ENCODE results near the gene RASSF8. TPM values are rescaled to one million over a fixed set of nuclear protein-coding genes. Genes with fewer than 3 reads are reported as not detected.

RASSF8 gene
- total RNA-seq, 2 donors from 2014 or later, result 47.9 to 86.6 TPM

- Histone ChIP-seq H3K4me1 (ENCODE audit: control insufficient read depth in 1 of 2, low read depth in 2 of 2) (no peaks in the 10 kb centered on the region), H3K4me3 (no peak overlapping the region), H3K27ac (no peak overlapping the region), H3K36me3 (no peaks in the 10 kb centered on the region), H3K27me3 (replicated peaks; ENCODE audit: insufficient read depth) (no peaks in the 10 kb centered on the region), H3K9me3 (no peaks in the 10 kb centered on the region)
- TF ChIP-seq CTCF (IDR thresholded peaks at IDR 0.05), result no peak
- ATAC-seq (ENCODE audit: insufficient number of reproducible peaks, low FRiP score, low read depth) (no peak), DNase-seq (ENCODE audit: low spot score) (no peak)
Observed at GRCh38 chr12:26102953-26103352, 144.5 kb downstream of the RASSF8 start.

GRCh38 chr12:26106347-26106746 is 147.9 kb downstream of the RASSF8 start:
- no peak for DNase-seq (ENCODE audit: low spot score)

GRCh38 chr12:26108915-26109314 is 150.4 kb downstream of the RASSF8 start:
- Histone ChIP-seq H3K27ac (peak overlapping the region; percentile 40 to 59), H3K27me3 (replicated peaks; ENCODE audit: insufficient read depth) (no peaks in the 10 kb centered on the region), H3K4me1 (ENCODE audit: control insufficient read depth in 1 of 2, low read depth in 2 of 2) (peaks cover 0 to 24% of the 10 kb centered on the region in 2 donors), H3K4me3 (no peak overlapping the region), H3K36me3 (no peaks in the 10 kb centered on the region), H3K9me3 (no peaks in the 10 kb centered on the region)
- DNase-seq (ENCODE audit: low spot score) (no peak), ATAC-seq (ENCODE audit: insufficient number of reproducible peaks, low FRiP score, low read depth) (no peak)
- no peak for TF ChIP-seq CTCF (IDR thresholded peaks at IDR 0.05)

More at GRCh38 chr12:26106347-26106746, 147.9 kb downstream of the RASSF8 start:
- peaks cover 0 to 12% of the 10 kb centered on the region in 2 donors for H3K4me1 ChIP-seq (ENCODE audit: control insufficient read depth in 1 of 2, low read depth in 2 of 2)
- no peaks in the 10 kb centered on the region for H3K9me3 ChIP-seq
- H3K36me3 ChIP-seq, result no peaks in the 10 kb centered on the region
- no peak for ATAC-seq (ENCODE audit: insufficient number of reproducible peaks, low FRiP score, low read depth)
- TF ChIP-seq CTCF (IDR thresholded peaks at IDR 0.05), result no peak
- no peak overlapping the region for H3K27ac ChIP-seq
- no peak overlapping the region for H3K4me3 ChIP-seq
- no peaks in the 10 kb centered on the region for H3K27me3 ChIP-seq (replicated peaks; ENCODE audit: insufficient read depth)

GRCh38 chr12:26109343-26109881 is 150.9 kb downstream of the RASSF8 start:
- no peak for ATAC-seq (ENCODE audit: insufficient number of reproducible peaks, low FRiP score, low read depth)
- TF ChIP-seq CTCF (IDR thresholded peaks at IDR 0.05), result no peak
- peak overlapping the region; percentile 40 to 59 for H3K27ac ChIP-seq
- H3K9me3 ChIP-seq, result no peaks in the 10 kb centered on the region
- DNase-seq (ENCODE audit: low spot score), result no peak
- H3K4me3 ChIP-seq, result no peak overlapping the region
- H3K27me3 ChIP-seq (replicated peaks; ENCODE audit: insufficient read depth), result no peaks in the 10 kb centered on the region
- H3K36me3 ChIP-seq, result no peaks in the 10 kb centered on the region
- H3K4me1 ChIP-seq (ENCODE audit: control insufficient read depth in 1 of 2, low read depth in 2 of 2), result peaks cover 0 to 24% of the 10 kb centered on the region in 2 donors

- no peak for ATAC-seq (ENCODE audit: insufficient number of reproducible peaks, low FRiP score, low read depth)
- H3K27me3 ChIP-seq (replicated peaks; ENCODE audit: insufficient read depth), result no peaks in the 10 kb centered on the region
- peaks cover 4 to 45% of the 10 kb centered on the region in 2 donors for H3K4me1 ChIP-seq (ENCODE audit: control insufficient read depth in 1 of 2, low read depth in 2 of 2)
- peak overlapping the region in 1 of 2 donors; percentile 95 for H3K27ac ChIP-seq
- H3K9me3 ChIP-seq, result no peaks in the 10 kb centered on the region
- no peak for TF ChIP-seq CTCF (IDR thresholded peaks at IDR 0.05)
- DNase-seq (ENCODE audit: low spot score), result no peak
- H3K4me3 ChIP-seq, result no peak overlapping the region
- no peaks in the 10 kb centered on the region for H3K36me3 ChIP-seq
Observed at GRCh38 chr12:26112232-26112631, 153.8 kb downstream of the RASSF8 start.

All from thoracic aorta (tissue), 2 donors.